HEK293 (cell line): ENCODE measurements around the gene SYDE2.

Experiments used
- BCL11A ChIP-seq: fragments of 450-650 bp; formaldehyde crosslinking; IDR thresholded peaks from 2 replicates; pipeline ENCODE4 v1.5.1; 2016; ENCODE audit warnings: low read depth, missing biosample characterization, missing genetic modification characterization
- BCL6B ChIP-seq: fragments of 450-650 bp; formaldehyde crosslinking; IDR thresholded peaks from 2 replicates; pipeline ENCODE4 v1.5.1; 2017; ENCODE audit warnings: missing biosample characterization, missing genetic modification characterization
- EGR2 ChIP-seq: fragments of 450-650 bp; formaldehyde crosslinking; IDR thresholded peaks from 2 replicates; pipeline ENCODE4 v1.5.1; 2016; ENCODE audit warnings: low read depth, missing biosample characterization, missing genetic modification characterization
- ELK4 ChIP-seq: IDR thresholded peaks from 2 replicates; pipeline ENCODE4 v1.6.1; 2011; ENCODE audit warnings: mild to moderate bottlenecking, low read depth, low read length, borderline replicate concordance
- GLIS2 ChIP-seq: fragments of 450-650 bp; formaldehyde crosslinking; IDR thresholded peaks from 2 replicates; pipeline ENCODE4 v1.5.1; 2016; ENCODE audit warnings: missing biosample characterization, missing genetic modification characterization
- PATZ1 ChIP-seq: fragments of 450-650 bp; formaldehyde crosslinking; IDR thresholded peaks from 2 replicates; pipeline ENCODE4 v1.5.1; 2016; ENCODE audit warnings: missing biosample characterization, missing genetic modification characterization
- PRDM6 ChIP-seq: fragments of 450-650 bp; formaldehyde crosslinking; IDR thresholded peaks from 2 replicates; pipeline ENCODE4 v1.5.1; 2017; ENCODE audit warnings: missing biosample characterization, missing genetic modification characterization
- RBAK ChIP-seq: fragments of 450-650 bp; formaldehyde crosslinking; IDR thresholded peaks from 2 replicates; pipeline ENCODE4 v1.5.1; 2016; ENCODE audit warnings: missing biosample characterization, missing genetic modification characterization
- SCRT2 ChIP-seq: fragments of 450-650 bp; formaldehyde crosslinking; IDR thresholded peaks from 2 replicates; pipeline ENCODE4 v1.5.1; 2016; ENCODE audit warnings: missing biosample characterization, missing genetic modification characterization
- SP3 ChIP-seq: fragments of 450-650 bp; formaldehyde crosslinking; IDR thresholded peaks from 2 replicates; pipeline ENCODE4 v1.5.1; 2016; ENCODE audit warnings: missing biosample characterization, missing genetic modification characterization
- TCF7L2 ChIP-seq: IDR thresholded peaks from 2 replicates; pipeline ENCODE4 v1.6.1; 2011; ENCODE audit warnings: low read depth, mild to moderate bottlenecking, inconsistent platforms, low read length, moderate library complexity, borderline replicate concordance
- ZEB2 ChIP-seq: fragments of 450-650 bp; formaldehyde crosslinking; IDR thresholded peaks from 2 replicates; pipeline ENCODE4 v1.5.1; 2016; ENCODE audit warnings: missing biosample characterization, missing genetic modification characterization
- ZFP69B ChIP-seq: fragments of 450-650 bp; formaldehyde crosslinking; IDR thresholded peaks from 2 replicates; pipeline ENCODE4 v1.5.1; 2016; ENCODE audit warnings: missing biosample characterization, missing genetic modification characterization
- ZNF140 ChIP-seq: fragments of 450-650 bp; formaldehyde crosslinking; IDR thresholded peaks from 2 replicates; pipeline ENCODE4 v1.5.1; 2016; ENCODE audit warnings: missing biosample characterization, missing genetic modification characterization
- ZNF23 ChIP-seq: fragments of 450-650 bp; formaldehyde crosslinking; IDR thresholded peaks from 2 replicates; pipeline ENCODE4 v1.5.1; 2016; ENCODE audit warnings: missing biosample characterization, missing genetic modification characterization, borderline replicate concordance
- ZNF354C ChIP-seq: fragments of 450-650 bp; formaldehyde crosslinking; IDR thresholded peaks from 2 replicates; pipeline ENCODE4 v1.5.1; 2016; ENCODE audit warnings: missing biosample characterization, missing genetic modification characterization, low read depth, borderline replicate concordance
- ZNF362 ChIP-seq: fragments of 450-650 bp; formaldehyde crosslinking; IDR thresholded peaks from 2 replicates; pipeline ENCODE4 v1.5.1; 2016; ENCODE audit warnings: missing biosample characterization, missing genetic modification characterization
- ZNF37A ChIP-seq: fragments of 450-650 bp; IDR thresholded peaks from 2 replicates; pipeline ENCODE4 v1.5.1; 2018; ENCODE audit warnings: missing biosample characterization, missing genetic modification characterization
- ZNF391 ChIP-seq: fragments of 450-650 bp; formaldehyde crosslinking; IDR thresholded peaks from 2 replicates; pipeline ENCODE4 v1.5.1; 2016; ENCODE audit warnings: low read depth, missing biosample characterization, missing genetic modification characterization, borderline replicate concordance
- ZNF423 ChIP-seq: fragments of 450-650 bp; formaldehyde crosslinking; IDR thresholded peaks from 2 replicates; pipeline ENCODE4 v1.5.1; 2016; ENCODE audit warnings: missing biosample characterization, missing genetic modification characterization
- ZNF501 ChIP-seq: fragments of 450-650 bp; formaldehyde crosslinking; IDR thresholded peaks from 2 replicates; pipeline ENCODE4 v1.5.1; 2016; ENCODE audit warnings: missing biosample characterization, missing genetic modification characterization
- ZNF518A ChIP-seq: fragments of 450-650 bp; formaldehyde crosslinking; conservative IDR thresholded peaks from 2 replicates; pipeline ENCODE4 v1.5.1; 2016; ENCODE audit warnings: low read depth, missing biosample characterization, missing genetic modification characterization
- ZNF561 ChIP-seq: fragments of 450-650 bp; IDR thresholded peaks from 2 replicates; pipeline ENCODE4 v1.5.1; 2018; ENCODE audit warnings: missing biosample characterization, missing genetic modification characterization, borderline replicate concordance
- ZNF654 ChIP-seq: fragments of 450-650 bp; formaldehyde crosslinking; IDR thresholded peaks from 2 replicates; pipeline ENCODE4 v1.5.1; 2016; ENCODE audit warnings: low read depth, missing biosample characterization, missing genetic modification characterization
- ZNF792 ChIP-seq: fragments of 450-650 bp; formaldehyde crosslinking; IDR thresholded peaks from 2 replicates; pipeline ENCODE4 v1.5.1; 2016; ENCODE audit warnings: missing biosample characterization, missing genetic modification characterization
- ZNF843 ChIP-seq: fragments of 450-650 bp; formaldehyde crosslinking; IDR thresholded peaks from 2 replicates; pipeline ENCODE4 v1.5.1; 2016; ENCODE audit warnings: missing biosample characterization, missing genetic modification characterization

SYDE2 gene

GRCh38 chr1:85200463-85201339, at the start of gene SYDE2 (continued):
- TF ChIP-seq ZNF518A (tag by site-specific recombination) = no peak
- TF ChIP-seq EGR2 (tag by site-specific recombination) = peak; percentile 91
- TF ChIP-seq BCL6B (tag by site-specific recombination) = no peak
- TF ChIP-seq RBAK = no peak
- TF ChIP-seq ZNF654 (tag by site-specific recombination) = no peak
- peak; percentile 47; the same call in 1 of the 2 replicates for TF ChIP-seq ZNF561
- TF ChIP-seq ZNF501 (tag by site-specific recombination) = peak; percentile 65; the same call in 1 of the 2 replicates
- peak; percentile 27; the same call in 1 of the 2 replicates for TF ChIP-seq ZNF391
- no peak for TF ChIP-seq ELK4
- no peak for TF ChIP-seq BCL11A (tag by site-specific recombination)
- peak; percentile 97 for TF ChIP-seq SP3
- no peak; the same call in 1 of the 2 replicates for TF ChIP-seq GLIS2 (tag by site-specific recombination)
- no peak for TF ChIP-seq ZNF792 (tag by site-specific recombination)
- TF ChIP-seq ZNF23 (tag by site-specific recombination) = no peak
- TF ChIP-seq ZNF354C (tag by site-specific recombination) = no peak
- peak; percentile 80 for TF ChIP-seq PATZ1 (tag by site-specific recombination)
- peak; percentile 62; the same call in 1 of the 2 replicates for TF ChIP-seq SCRT2 (tag by site-specific recombination)
- no peak for TF ChIP-seq ZFP69B (tag by site-specific recombination)
- 0 out of 2 replicates have a peak, but pooled peaks have one; percentile 14 for TF ChIP-seq PRDM6 (tag by site-specific recombination)
- TF ChIP-seq ZNF140 (tag by site-specific recombination) = no peak
- TF ChIP-seq ZNF423 (tag by site-specific recombination) = peak; percentile 25; the same call in 1 of the 2 replicates
- TF ChIP-seq ZNF362 (tag by site-specific recombination) = no peak
- peak; percentile 88 for TF ChIP-seq TCF7L2
- TF ChIP-seq ZNF37A (tag by site-specific recombination) = no peak
- peak; percentile 59; the same call in 1 of the 2 replicates for TF ChIP-seq ZNF843 (tag by site-specific recombination)
- TF ChIP-seq ZEB2 (tag by site-specific recombination) = peak; percentile 82; the same call in 1 of the 2 replicates
